HL-60 (cell line): ENCODE data around the gene TXNRD2.

ENCODE experiments used
- CTCF ChIP-seq: IDR thresholded peaks from one replicate; pipeline ENCODE4 v1.5.1; 2011; ENCODE audit warnings: low read length, control low read depth, inconsistent platforms; ENCODE audit not compliant: insufficient read depth
- GABPA ChIP-seq: IDR thresholded peaks from 2 replicates; pipeline ENCODE4 v1.6.1; 2012; ENCODE audit warnings: low read depth
- POLR2AphosphoS5 ChIP-seq: IDR thresholded peaks from 2 replicates; pipeline ENCODE4 v1.6.1; 2012; ENCODE audit warnings: low read depth
- REST ChIP-seq: IDR thresholded peaks from 2 replicates; pipeline ENCODE4 v1.6.1; 2012; ENCODE audit warnings: low read depth; ENCODE audit not compliant: insufficient replicate concordance
- SPI1 ChIP-seq: IDR thresholded peaks from 2 replicates; pipeline ENCODE4 v1.6.1; 2012; ENCODE audit warnings: low read depth, mild to moderate bottlenecking, borderline replicate concordance

- no peak for TF ChIP-seq CTCF
- peak; percentile 67 for TF ChIP-seq SPI1
- peak; percentile 52 for TF ChIP-seq REST
- TF ChIP-seq GABPA, result no peak
- TF ChIP-seq POLR2AphosphoS5, result peak; percentile 46
These were observed 97.1 kb downstream of the TXNRD2 start for GRCh38 chr22:19844377-19845053.
